ENCODE results near the gene CC2D1A. TPM values are rescaled to one million over a fixed set of nuclear protein-coding genes. Genes with fewer than 3 reads are reported as not detected.
"Not testable (repeated sequence)": the region's sequence is repeated elsewhere in the genome, so short reads cannot be mapped to it uniquely, and the experiment has no call there.

The CC2D1A gene
- total RNA-seq, 2 donors from 2014 or later: 39.4 to 44.7 TPM

GRCh38 chr19:13967206-13967605, 61.2 kb downstream of the CC2D1A start:
- H3K36me3 Mint-ChIP-seq (ENCODE audit: insufficient read depth in 2 of 2); H3K27me3 Mint-ChIP-seq (ENCODE audit: low read depth); H3K9me3 Mint-ChIP-seq: not testable (repeated sequence)

DNA sequence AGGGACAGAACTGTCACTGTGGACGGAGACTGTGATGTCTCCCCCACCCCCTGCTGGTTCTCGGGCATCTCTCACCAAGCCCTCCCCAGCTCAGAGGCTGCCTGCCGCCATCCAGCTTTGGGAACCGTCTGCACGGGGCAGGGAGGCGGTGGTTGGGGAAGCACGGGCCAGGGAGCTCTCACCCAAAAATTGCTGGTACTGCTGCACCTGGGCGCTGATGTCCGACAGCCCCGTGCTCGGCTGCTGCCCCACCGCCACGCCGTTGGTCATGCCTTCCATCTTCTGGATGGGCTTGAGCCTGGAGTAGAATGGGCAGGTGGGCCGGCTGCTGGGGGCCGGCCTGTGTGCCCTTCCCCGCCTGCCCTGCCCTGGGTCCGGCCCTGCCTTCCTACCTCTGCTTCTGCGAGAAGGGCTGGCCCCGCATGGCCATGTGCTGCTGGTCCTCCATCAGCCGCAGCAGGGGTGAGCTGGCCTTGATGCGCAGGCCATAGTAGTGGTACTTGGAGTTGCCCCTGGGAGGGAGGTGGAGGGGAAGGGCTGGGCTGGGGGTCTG, 62.5 kb downstream of the CC2D1A start:
- H3K4me1 Mint-ChIP-seq (ENCODE audit: low read depth): no peaks in the 10 kb centered on the region
- H3K36me3 Mint-ChIP-seq (ENCODE audit: insufficient read depth in 2 of 2): peaks cover 2 to 3% of the 10 kb centered on the region in 2 donors
- H3K27ac Mint-ChIP-seq: no peak overlapping the region
- DNase-seq: no peak
- no peaks in the 10 kb centered on the region for H3K9me3 Mint-ChIP-seq
- H3K27me3 Mint-ChIP-seq (ENCODE audit: low read depth): no peaks in the 10 kb centered on the region
- no peak overlapping the region for H3K4me3 Mint-ChIP-seq
- no peak for ATAC-seq (replicated peaks in 1 of 2)

More at GRCh38 chr19:13967206-13967605, 61.2 kb downstream of the CC2D1A start:
- not testable (repeated sequence) for H3K4me1 Mint-ChIP-seq (ENCODE audit: low read depth); DNase-seq; ATAC-seq (replicated peaks in 1 of 2); H3K4me3 Mint-ChIP-seq; H3K27ac Mint-ChIP-seq

DNA sequence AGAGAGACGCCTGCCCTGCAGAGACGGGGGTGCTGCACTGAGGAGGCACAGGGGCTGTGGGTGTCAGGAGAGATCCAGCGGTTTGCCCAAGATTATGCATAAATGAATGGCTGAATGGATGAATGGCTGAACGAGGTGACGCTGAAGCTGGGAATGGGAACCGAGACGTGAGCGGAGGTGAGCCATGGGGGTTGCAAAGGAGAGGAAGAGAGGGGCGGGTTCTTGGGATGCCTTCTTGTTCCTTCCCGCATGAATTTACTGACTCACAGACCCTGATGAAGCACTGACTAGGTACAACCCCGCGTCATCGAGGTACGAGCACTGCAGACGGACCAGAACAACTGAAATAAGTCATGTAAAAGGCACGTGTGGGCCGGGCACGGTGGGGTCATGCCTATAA, 63.0 kb downstream of the CC2D1A start:
- H3K27ac Mint-ChIP-seq: no peak overlapping the region
- H3K4me1 Mint-ChIP-seq (ENCODE audit: low read depth): peaks cover 3% of the 10 kb centered on the region
- no peaks in the 10 kb centered on the region for H3K27me3 Mint-ChIP-seq (ENCODE audit: low read depth)
- no peak for ATAC-seq (replicated peaks in 1 of 2)
- H3K4me3 Mint-ChIP-seq: no peak overlapping the region
- H3K9me3 Mint-ChIP-seq: no peaks in the 10 kb centered on the region
- peaks cover 2 to 3% of the 10 kb centered on the region in 2 donors for H3K36me3 Mint-ChIP-seq (ENCODE audit: insufficient read depth in 2 of 2)
- DNase-seq: no peak

GRCh38 chr19:13969897-13970296, 63.9 kb downstream of the CC2D1A start:
- no peaks in the 10 kb centered on the region for H3K9me3 Mint-ChIP-seq
- DNase-seq: no peak
- H3K4me3 Mint-ChIP-seq: no peak overlapping the region
- H3K27me3 Mint-ChIP-seq (ENCODE audit: low read depth): no peaks in the 10 kb centered on the region
- ATAC-seq (replicated peaks in 1 of 2): no peak
- H3K27ac Mint-ChIP-seq: no peak overlapping the region
- peaks cover 9% of the 10 kb centered on the region for H3K4me1 Mint-ChIP-seq (ENCODE audit: low read depth)
- peaks cover 2 to 3% of the 10 kb centered on the region in 2 donors for H3K36me3 Mint-ChIP-seq (ENCODE audit: insufficient read depth in 2 of 2)

DNA sequence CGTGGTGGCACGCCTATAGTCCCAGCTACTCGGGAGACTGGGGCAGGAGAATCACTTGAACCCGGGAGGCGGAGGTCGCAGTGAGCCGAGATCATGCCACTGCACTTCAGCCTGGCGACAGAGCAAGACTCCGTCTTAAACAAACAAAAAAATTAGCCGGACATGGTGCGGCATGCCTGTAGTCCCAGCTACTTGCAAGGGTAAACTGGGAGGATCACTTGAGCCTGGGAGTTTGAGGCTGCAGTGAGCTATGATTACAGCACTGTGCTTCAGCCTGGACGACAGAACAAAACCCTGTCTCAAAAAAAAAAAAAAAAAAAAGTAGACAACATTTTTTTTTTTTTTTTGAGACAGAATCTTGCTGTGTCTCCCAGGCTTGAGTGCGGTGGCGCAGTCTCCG, 65.9 kb downstream of the CC2D1A start:
- H3K9me3 Mint-ChIP-seq; DNase-seq; H3K27me3 Mint-ChIP-seq (ENCODE audit: low read depth); H3K4me1 Mint-ChIP-seq (ENCODE audit: low read depth); H3K36me3 Mint-ChIP-seq (ENCODE audit: insufficient read depth in 2 of 2); H3K27ac Mint-ChIP-seq; H3K4me3 Mint-ChIP-seq; ATAC-seq (replicated peaks in 1 of 2): not testable (repeated sequence)

DNA sequence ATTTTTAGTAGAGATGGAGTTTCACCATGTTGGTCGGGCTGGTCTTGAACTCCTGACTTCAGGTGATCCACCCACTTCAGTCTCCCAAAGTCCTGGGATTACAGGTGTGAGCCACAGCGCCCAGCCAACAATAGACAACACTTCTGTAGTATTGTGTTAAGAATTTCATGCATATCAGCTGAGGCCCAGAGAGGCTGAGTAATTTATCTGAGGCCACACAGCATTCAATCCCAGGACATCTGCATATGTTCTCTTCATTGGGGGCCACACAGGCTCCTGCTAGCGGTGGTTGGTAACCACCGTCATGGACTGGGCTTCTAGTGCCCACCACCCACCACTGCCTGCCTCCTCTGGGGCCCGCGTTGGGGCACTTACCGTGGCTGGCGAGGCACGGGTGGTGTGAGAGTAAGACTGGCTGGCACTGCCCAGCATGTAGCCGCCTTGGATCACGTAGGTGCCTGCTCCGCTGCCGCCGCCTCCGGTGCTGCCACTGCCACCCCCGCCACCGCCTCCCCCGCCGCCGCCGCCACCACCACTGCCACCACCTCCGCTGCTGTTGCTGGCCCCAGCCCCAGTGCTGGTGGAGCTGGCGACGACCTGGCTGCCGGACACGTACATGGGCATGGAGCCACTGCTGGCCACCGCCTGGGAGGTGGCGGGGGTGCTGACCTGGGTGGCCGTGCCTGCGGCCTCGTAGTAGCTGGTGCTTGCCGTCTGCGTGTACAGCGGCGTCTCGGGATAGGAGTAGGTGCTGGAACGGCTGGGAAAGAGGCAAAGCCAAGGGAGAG, 66.6 kb downstream of the CC2D1A start:
- Mint-ChIP-seq H3K36me3 (ENCODE audit: insufficient read depth in 2 of 2) (peaks cover 2 to 4% of the 10 kb centered on the region in 2 donors), H3K9me3 (no peaks in the 10 kb centered on the region), H3K4me3 (no peak overlapping the region), H3K27me3 (ENCODE audit: low read depth) (no peaks in the 10 kb centered on the region), H3K4me1 (ENCODE audit: low read depth) (peaks cover 9% of the 10 kb centered on the region), H3K27ac (no peak overlapping the region)
- ATAC-seq (replicated peaks in 1 of 2) (no peak), DNase-seq (no peak)

GRCh38 chr19:13973479-13973878, 67.5 kb downstream of the CC2D1A start:
- H3K27ac Mint-ChIP-seq: not testable (repeated sequence)

GRCh38 chr19:13974073-13974472, 68.1 kb downstream of the CC2D1A start:
- DNase-seq: peak in 1 of 2 donors; percentile 43
- peaks cover 13% of the 10 kb centered on the region for H3K4me1 Mint-ChIP-seq (ENCODE audit: low read depth)
- peaks cover 2 to 4% of the 10 kb centered on the region in 2 donors for H3K36me3 Mint-ChIP-seq (ENCODE audit: insufficient read depth in 2 of 2)
- H3K27me3 Mint-ChIP-seq (ENCODE audit: low read depth): no peaks in the 10 kb centered on the region
- peak; percentile 68 to 77 for ATAC-seq (replicated peaks in 1 of 2)
- no peak overlapping the region for H3K27ac Mint-ChIP-seq
- no peaks in the 10 kb centered on the region for H3K9me3 Mint-ChIP-seq
- H3K4me3 Mint-ChIP-seq: no peak overlapping the region

More at GRCh38 chr19:13973479-13973878, 67.5 kb downstream of the CC2D1A start:
- not testable (repeated sequence) for ATAC-seq (replicated peaks in 1 of 2); H3K27me3 Mint-ChIP-seq (ENCODE audit: low read depth); DNase-seq; H3K36me3 Mint-ChIP-seq (ENCODE audit: insufficient read depth in 2 of 2); H3K4me3 Mint-ChIP-seq; H3K9me3 Mint-ChIP-seq
- peaks cover 13% of the 10 kb centered on the region for H3K4me1 Mint-ChIP-seq (ENCODE audit: low read depth)

DNA sequence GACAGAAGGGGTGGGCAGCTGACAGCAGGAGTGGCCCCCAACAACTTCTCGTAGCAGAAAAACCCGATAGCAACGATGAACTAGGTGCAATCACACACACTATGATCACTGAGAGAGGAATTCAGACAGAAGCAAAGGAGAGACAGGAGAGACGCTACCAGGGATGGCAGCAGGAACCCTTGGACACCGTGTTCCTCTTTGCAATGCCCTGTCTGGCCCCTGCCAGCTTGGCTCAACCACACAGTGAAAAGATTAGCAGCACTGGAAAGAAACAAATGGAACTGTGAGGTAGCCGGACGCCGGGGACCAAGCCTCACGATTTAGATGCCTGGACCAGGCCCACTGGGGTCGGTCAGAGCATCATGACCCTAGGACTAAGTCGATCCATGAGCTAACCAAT, 69.9 kb downstream of the CC2D1A start:
- H3K36me3 Mint-ChIP-seq (ENCODE audit: insufficient read depth in 2 of 2): peaks cover 0 to 2% of the 10 kb centered on the region in 2 donors
- H3K27ac Mint-ChIP-seq: no peak overlapping the region

GRCh38 chr19:13976446-13976845, 70.4 kb downstream of the CC2D1A start:
- no peaks in the 10 kb centered on the region for H3K9me3 Mint-ChIP-seq
- peaks cover 18% of the 10 kb centered on the region for H3K4me1 Mint-ChIP-seq (ENCODE audit: low read depth)
- no peak overlapping the region for H3K27ac Mint-ChIP-seq
- no peak overlapping the region for H3K4me3 Mint-ChIP-seq
- DNase-seq: no peak
- no peaks in the 10 kb centered on the region for H3K27me3 Mint-ChIP-seq (ENCODE audit: low read depth)
- H3K36me3 Mint-ChIP-seq (ENCODE audit: insufficient read depth in 2 of 2): peaks cover 0 to 2% of the 10 kb centered on the region in 2 donors
- no peak for ATAC-seq (replicated peaks in 1 of 2)

More for the DNA sequence above, 69.9 kb downstream of the CC2D1A start:
- no peaks in the 10 kb centered on the region for H3K27me3 Mint-ChIP-seq (ENCODE audit: low read depth)
- no peak overlapping the region for H3K4me3 Mint-ChIP-seq
- no peak for ATAC-seq (replicated peaks in 1 of 2)
- peaks cover 18% of the 10 kb centered on the region for H3K4me1 Mint-ChIP-seq (ENCODE audit: low read depth)
- no peaks in the 10 kb centered on the region for H3K9me3 Mint-ChIP-seq
- no peak for DNase-seq

- ATAC-seq (replicated peaks in 1 of 2): no peak
- Mint-ChIP-seq H3K4me3 (peak overlapping the region in 1 of 2 donors; percentile 27), H3K27ac (no peak overlapping the region), H3K9me3 (no peaks in the 10 kb centered on the region), H3K36me3 (ENCODE audit: insufficient read depth in 2 of 2) (peaks cover 0 to 2% of the 10 kb centered on the region in 2 donors), H3K27me3 (ENCODE audit: low read depth) (no peaks in the 10 kb centered on the region), H3K4me1 (ENCODE audit: low read depth) (peaks cover 18% of the 10 kb centered on the region)
- DNase-seq: no peak
These were observed 71.8 kb downstream of the CC2D1A start for GRCh38 chr19:13977803-13978202.

DNA sequence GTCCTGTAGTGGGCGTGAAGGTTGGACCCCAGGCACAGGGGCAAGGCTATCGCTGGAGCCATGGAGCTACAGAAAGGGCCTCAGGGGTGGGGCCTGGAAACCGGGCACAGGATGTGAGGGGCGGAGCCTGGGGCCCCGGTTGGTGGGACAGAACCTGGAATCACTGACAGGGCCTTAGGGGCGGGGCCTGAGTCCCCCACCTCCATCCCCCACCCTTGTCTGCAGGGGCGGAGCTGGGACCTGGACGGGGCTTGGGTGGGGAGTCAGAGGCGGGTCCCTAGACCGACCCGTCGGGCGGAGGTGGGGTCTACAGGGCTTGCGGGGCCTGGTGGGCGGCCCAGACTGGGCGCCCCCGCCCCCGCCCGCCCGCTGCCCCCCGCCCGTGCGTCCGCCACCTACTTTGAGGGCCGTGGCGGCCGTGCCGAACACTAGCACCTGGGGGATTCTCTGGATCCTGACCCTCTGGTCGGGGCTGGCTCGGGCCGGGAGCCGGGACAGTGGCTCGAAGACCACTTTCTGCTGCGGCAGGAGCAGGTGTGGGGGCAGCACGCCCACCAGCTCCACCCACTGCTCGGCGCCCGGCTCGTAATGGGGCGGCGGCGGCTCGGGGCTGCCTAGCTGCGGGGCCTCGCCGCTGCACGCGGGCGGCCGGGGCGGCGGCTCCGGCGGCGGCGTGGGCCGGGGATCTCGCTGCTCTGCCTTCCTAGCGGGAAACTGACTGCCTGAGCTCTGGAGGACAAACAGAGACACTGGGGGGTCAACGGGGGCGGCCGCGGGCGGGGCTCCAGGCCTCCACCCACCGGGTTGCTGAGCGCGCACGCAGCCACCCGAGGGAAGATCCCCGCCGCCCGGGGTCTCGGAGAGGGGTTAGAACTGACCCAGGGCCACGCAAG, 72.6 kb downstream of the CC2D1A start:
- DNase-seq: no peak
- Mint-ChIP-seq H3K27me3 (ENCODE audit: low read depth) (no peaks in the 10 kb centered on the region), H3K9me3 (no peaks in the 10 kb centered on the region), H3K27ac (no peak overlapping the region), H3K4me1 (ENCODE audit: low read depth) (peaks cover 18% of the 10 kb centered on the region), H3K4me3 (peak overlapping the region; percentile 27 to 31), H3K36me3 (ENCODE audit: insufficient read depth in 2 of 2) (peaks cover 0 to 2% of the 10 kb centered on the region in 2 donors)
- peak; percentile 30 to 40 for ATAC-seq (replicated peaks in 1 of 2)

- H3K4me3 Mint-ChIP-seq: peak overlapping the region in 1 of 2 donors; percentile 27
- H3K4me1 Mint-ChIP-seq (ENCODE audit: low read depth): peaks cover 13% of the 10 kb centered on the region
- H3K27ac Mint-ChIP-seq: no peak overlapping the region
- H3K36me3 Mint-ChIP-seq (ENCODE audit: insufficient read depth in 2 of 2): peaks cover 0 to 2% of the 10 kb centered on the region in 2 donors
- no peaks in the 10 kb centered on the region for H3K27me3 Mint-ChIP-seq (ENCODE audit: low read depth)
- no peaks in the 10 kb centered on the region for H3K9me3 Mint-ChIP-seq
- DNase-seq: no peak
- peak in 1 of 2 donors; percentile 13 for ATAC-seq (replicated peaks in 1 of 2)
These were observed 73.2 kb downstream of the CC2D1A start for GRCh38 chr19:13979244-13979615.

Data from activated T-cell treated with anti-CD3 and anti-CD28 coated beads, Interleukin-2, amount 50 U/mL, for 72 hours (primary cell).